ENCODE data around the gene BRD9. TPM values are rescaled to one million over a fixed set of nuclear protein-coding genes. Genes with fewer than 3 reads are reported as not detected.
"Not testable (repeated sequence)": the region's sequence is repeated elsewhere in the genome, so short reads cannot be mapped to it uniquely, and the experiment has no call there.

The BRD9 gene
- total and polyA plus RNA-seq, 2 of the 4 experiments (the other 2 are of a cell fraction): 22.0 to 43.4 TPM

DNA sequence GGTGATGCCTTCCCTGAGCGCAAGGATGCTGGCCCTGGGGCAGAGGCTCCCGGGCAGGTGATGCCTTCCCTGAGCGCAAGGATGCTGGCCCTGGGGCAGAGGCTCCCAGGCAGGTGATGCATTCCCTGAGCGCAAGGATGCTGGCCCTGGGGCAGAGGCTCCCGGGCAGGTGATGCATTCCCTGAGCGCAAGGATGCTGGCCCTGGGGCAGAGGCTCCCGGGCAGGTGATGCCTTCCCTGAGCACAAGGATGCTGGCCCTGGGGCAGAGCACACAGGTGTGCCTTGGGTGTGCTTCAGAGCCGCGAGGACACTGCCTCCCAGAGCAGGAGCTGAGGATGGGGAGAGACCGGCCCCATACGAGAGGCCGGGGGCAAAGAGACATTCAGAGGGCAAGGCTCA lies 22.7 kb upstream of the BRD9 start:
- H2BK5ac ChIP-seq (ENCODE audit: low read depth, low read length, poor library complexity, severe bottlenecking); H3K9ac ChIP-seq (ENCODE audit: low read depth, low read length); H4K20me1 ChIP-seq (ENCODE audit: insufficient read depth, low read length); H3K27ac ChIP-seq (ENCODE audit: insufficient read depth, low read length); H3K4me1 ChIP-seq (ENCODE audit: control insufficient read depth, insufficient read depth, low read length); H3K4ac ChIP-seq (ENCODE audit: low read depth, low read length); H4K91ac ChIP-seq (ENCODE audit: insufficient read depth, low read depth, low read length); H3K4me3 ChIP-seq (ENCODE audit: insufficient read depth, low read depth, low read length); intact Hi-C loops (cut with micrococcal nuclease); H2BK20ac ChIP-seq (ENCODE audit: low read depth, low read length); in situ Hi-C loops (cut with MboI; ENCODE audit: low sequenced_read_pairs); CTCF ChIA-PET; H3K79me1 ChIP-seq (ENCODE audit: low read depth in 1 of 2, low read length in 2 of 2); H3K9me3 ChIP-seq (ENCODE audit: control insufficient read depth, insufficient read depth, low read length); H3K9me1 ChIP-seq (ENCODE audit: insufficient read depth, low read length); H3K27me3 ChIP-seq (ENCODE audit: control insufficient read depth, insufficient read depth, low read length); H3K14ac ChIP-seq (replicated peaks; ENCODE audit: low read depth, low read length); H4K8ac ChIP-seq (ENCODE audit: low read depth in 2 of 2, low read length in 2 of 2); dilution Hi-C loops (cut with HindIII; ENCODE audit: low sequenced_read_pairs, unreplicated experiment); H2BK15ac ChIP-seq (ENCODE audit: low read depth, low read length); H3K4me2 ChIP-seq (ENCODE audit: low read depth, low read length); DNase-seq; H3K18ac ChIP-seq (ENCODE audit: low read depth, low read length); ATAC-seq (ENCODE audit: low read depth); H2AK9ac ChIP-seq (replicated peaks; ENCODE audit: low read depth, low read length, poor library complexity); H3K56ac ChIP-seq (ENCODE audit: extremely low read depth, insufficient read depth, low read length); POLR2A ChIA-PET (ENCODE audit: unreplicated experiment); H3K23ac ChIP-seq (ENCODE audit: low read depth, low read length); H4K5ac ChIP-seq (ENCODE audit: low read depth, low read length); H2AFZ ChIP-seq (replicated peaks; ENCODE audit: low read length, poor library complexity); BruUV-seq (replicated peaks); H2AK5ac ChIP-seq (ENCODE audit: low read depth, low read length); H2BK120ac ChIP-seq (ENCODE audit: low read depth, low read length): not testable (repeated sequence)
- H3K36me3 ChIP-seq (ENCODE audit: control insufficient read depth, insufficient read depth, low read length): peaks cover 11% of the 10 kb centered on the region
- 88% methylated on average over 5 of the region's 12 CpGs; no CpG with 5 or more reads in 1 of the 2 experiments for WGBS, 2 experiments (ENCODE audit: extremely low coverage in 2 of 2, insufficient read length in 1 of 2)

Measured in IMR-90 (cell line).